Measurements from ENCODE around the gene EIF4E.
"Not testable (repeated sequence)": the region's sequence is repeated elsewhere in the genome, so short reads cannot be mapped to it uniquely, and the experiment has no call there.

Gene EIF4E

DNA sequence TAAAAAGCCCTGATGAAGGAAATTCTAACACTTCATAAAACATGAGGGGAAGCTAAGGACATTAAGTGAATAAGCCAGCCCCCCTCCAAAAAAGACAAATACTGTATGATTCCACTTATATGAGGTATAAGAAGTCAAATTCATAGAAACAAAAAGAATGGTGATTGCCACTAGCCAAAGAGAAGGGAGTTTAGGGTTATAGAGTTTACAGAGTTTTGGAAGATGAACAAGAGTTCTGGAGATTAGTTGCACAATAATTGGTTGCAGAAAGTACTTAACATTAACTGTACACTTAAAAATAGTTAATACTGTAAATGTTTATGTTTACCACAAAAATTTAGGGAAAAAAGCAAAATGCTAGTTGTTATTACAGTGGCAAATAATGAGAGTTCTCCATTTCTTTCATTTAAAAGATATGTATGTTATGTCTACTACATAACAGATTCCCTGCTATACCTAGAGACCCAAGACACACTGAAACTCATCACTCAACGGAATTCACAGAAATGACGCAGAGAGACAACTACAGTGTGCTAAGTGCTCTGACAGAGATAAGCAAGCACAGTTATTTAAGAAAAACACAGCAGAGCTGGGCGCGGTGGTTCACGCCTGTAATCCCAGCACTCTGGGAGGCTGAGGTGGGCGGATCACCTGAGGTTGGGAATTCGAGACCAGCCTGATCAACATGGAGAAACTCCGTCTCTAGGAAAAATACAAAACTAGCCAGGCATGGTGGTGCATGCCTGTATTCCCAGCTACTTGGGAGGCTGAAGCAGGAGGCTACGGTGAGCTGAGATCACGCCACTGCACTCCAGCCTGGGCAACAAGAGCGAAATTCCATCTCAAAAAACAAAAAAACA, 37.2 kb downstream of the EIF4E start:
- no peak for DNase-seq (ENCODE audit: extremely low read depth, low read depth)
- TF ChIP-seq, protein P1, sequence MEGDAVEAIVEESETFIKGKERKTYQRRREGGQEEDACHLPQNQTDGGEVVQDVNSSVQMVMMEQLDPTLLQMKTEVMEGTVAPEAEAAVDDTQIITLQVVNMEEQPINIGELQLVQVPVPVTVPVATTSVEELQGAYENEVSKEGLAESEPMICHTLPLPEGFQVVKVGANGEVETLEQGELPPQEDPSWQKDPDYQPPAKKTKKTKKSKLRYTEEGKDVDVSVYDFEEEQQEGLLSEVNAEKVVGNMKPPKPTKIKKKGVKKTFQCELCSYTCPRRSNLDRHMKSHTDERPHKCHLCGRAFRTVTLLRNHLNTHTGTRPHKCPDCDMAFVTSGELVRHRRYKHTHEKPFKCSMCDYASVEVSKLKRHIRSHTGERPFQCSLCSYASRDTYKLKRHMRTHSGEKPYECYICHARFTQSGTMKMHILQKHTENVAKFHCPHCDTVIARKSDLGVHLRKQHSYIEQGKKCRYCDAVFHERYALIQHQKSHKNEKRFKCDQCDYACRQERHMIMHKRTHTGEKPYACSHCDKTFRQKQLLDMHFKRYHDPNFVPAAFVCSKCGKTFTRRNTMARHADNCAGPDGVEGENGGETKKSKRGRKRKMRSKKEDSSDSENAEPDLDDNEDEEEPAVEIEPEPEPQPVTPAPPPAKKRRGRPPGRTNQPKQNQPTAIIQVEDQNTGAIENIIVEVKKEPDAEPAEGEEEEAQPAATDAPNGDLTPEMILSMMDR (IDR thresholded peaks at IDR 0.05; ENCODE audit: low read depth, low read length) = no peak

DNA sequence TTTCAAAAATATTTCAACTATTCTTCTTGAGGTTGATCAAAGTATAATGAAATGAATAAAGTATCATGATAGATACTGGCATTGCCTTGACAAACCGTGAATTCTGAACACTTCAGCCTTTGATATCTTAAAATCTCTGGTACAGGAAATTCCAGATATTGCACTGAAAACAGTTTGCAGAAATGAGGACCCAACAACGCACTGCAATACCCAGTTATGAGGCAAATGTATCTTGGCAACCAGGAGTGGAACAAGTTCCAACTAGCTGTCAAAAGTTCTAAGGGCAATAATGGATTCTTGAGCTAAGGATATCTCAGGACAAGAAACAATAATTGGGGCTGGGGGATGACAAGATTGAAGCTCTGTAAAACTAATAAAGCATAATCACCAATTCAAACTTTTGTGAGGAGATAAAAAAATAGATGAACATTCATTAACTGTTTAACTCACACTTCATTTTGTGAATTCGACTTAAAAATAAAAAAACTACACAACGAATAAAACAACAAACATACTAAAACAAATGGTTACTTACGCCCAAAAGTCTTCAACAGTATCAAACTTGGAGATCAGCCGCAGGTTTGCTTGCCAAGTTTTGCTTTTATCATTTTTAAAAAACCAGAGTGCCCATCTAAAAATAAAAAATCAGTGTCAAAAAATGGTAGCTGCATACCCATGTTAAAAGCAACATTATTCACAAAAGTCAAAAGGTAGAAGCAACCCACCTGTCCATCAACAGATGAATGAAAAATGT, 38.1 kb downstream of the EIF4E start:
- DNase-seq (ENCODE audit: extremely low read depth, low read depth) = no peak

DNA sequence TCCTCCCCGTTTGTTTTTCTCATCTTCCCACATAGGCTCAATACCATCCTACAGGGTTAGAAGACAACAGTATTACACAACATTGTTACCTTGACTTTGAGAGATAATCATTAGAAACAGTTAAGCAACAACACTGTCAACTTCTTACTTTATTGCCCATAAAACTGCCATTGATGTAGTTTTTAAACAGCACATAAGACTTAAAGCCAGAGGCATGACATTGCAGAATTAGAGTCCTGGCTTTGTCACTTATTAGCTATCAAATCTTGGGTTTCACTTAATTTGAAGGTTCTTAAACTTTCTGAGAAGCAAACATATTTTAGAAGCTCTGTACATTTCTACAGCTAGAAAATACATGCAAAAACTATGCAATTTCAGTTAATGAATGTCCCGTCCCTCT, 41.8 kb downstream of the EIF4E start:
- DNase-seq (ENCODE audit: extremely low read depth, low read depth) = no peak
- TF ChIP-seq, protein P1 (IDR thresholded peaks at IDR 0.05; ENCODE audit: low read depth, low read length) = no peak

More for the DNA sequence above, 38.1 kb downstream of the EIF4E start:
- TF ChIP-seq, protein P1 (IDR thresholded peaks at IDR 0.05; ENCODE audit: low read depth, low read length) = no peak

DNA sequence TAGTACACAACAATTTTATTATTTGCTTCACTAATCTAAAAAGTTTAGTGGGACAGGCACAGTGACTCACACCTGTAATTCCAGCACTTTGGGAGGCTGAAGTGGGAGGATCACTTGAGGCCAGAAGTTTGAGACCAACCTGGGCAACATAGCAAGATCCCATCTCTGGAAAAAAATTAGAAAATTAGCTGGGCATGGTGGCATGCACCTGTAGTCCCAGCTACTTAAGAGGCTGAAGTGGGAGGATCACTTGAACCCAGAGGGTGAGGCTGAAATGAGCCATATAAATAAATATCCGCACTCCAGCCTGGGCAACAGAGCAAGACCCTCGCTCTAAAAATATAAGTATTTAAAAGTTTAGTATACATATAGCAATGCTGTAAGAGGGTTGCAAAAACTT, 42.6 kb downstream of the EIF4E start:
- DNase-seq (ENCODE audit: extremely low read depth, low read depth) = not testable (repeated sequence)

DNA sequence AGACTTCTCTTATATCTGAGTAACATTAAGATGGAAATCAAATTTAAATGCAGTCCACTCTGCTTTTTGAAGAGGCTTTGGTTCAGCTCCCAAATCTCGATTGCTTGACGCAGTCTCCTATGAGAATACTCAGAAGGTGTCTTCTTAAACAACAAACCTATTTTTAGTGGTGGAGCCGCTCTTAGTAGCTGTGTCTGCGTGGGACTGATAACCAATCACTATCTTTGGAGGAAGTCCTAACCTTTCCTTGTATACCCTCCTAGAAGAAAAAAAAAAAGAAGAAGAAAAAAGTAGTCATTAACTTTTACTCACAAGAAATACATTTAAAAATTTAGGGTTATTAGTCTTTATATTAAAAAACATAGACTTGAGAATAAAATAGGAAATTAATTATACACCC, 48.0 kb downstream of the EIF4E start:
- DNase-seq (ENCODE audit: extremely low read depth, low read depth) = not testable (repeated sequence)

DNA sequence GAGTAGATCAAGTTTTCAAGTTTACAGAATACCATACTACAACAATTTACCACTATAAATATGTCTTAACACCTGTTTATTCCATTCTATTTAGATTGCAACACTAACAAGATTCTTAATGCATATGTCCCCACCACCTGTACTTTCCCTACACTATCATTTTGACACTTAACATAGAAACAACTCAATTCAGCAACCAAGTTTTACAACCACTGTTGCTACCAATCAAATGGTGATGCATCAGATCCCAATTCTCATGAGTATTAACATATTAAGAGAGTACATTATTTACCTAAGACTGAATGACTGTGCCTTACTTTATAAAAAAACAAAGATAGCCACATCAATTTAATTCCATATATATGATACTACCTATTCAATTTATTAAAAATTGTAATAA, 49.4 kb downstream of the EIF4E start:
- no peak for DNase-seq (ENCODE audit: extremely low read depth, low read depth)
- TF ChIP-seq, protein P1 (IDR thresholded peaks at IDR 0.05; ENCODE audit: low read depth, low read length) = no peak

DNA sequence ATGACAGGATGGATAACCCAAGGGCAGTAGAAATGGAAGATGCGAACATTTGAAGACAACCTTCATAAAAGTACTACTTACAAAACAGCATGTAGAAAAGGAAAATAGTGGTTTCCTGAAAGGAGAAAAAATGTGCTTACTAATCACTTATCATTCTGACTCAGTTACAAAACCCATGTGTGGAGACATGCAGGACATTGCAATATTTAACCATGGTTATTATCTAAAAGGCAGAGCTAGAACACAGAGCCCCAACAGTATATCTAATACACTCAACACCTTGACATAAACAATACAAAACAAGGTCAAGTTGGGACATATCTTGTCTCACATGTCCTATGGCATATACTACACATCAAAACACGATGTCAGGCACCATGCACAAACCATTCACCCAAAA, 55.9 kb downstream of the EIF4E start:
- TF ChIP-seq, protein P1 (IDR thresholded peaks at IDR 0.05; ENCODE audit: low read depth, low read length) = no peak
- DNase-seq (ENCODE audit: extremely low read depth, low read depth) = no peak

DNA sequence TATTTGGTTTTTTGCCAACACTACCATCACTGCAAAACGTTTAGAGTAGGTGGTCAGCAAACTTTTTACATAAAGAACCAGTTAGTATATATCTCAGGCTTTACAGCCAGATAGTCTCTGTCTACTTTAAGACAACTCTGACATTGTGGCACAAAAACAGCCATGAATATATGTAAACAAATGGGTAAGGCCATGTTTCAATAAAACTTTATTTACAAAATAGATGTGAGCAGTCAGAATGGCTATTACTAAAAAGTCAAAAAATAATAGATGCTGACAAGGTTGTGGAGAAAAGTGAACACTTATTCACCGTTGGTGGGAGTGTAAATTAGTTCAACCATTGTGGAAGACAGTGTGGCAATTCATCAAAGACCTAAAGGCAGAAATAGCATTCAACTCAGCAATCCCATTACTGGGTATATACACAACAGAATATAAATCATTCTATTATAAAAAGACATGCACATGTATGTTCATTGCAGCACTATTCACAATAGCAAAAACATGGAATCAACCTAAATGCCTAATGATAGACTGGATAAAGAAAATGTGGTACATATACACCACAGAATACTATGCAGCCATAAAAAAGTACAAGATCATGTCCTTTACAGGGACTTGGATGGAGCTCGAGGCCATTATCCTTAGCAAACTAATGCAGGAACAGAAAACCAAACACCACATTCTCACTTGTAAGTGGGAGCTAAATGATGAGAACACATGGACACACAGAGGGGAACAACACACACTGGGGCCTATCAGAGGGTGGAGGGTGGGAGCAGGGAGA, 56.6 kb downstream of the EIF4E start:
- not testable (repeated sequence) for DNase-seq (ENCODE audit: extremely low read depth, low read depth)
